GM18498 (cell line): Measurements from ENCODE around the gene SIAE.

ENCODE experiments used
- ATAC-seq: cut with Tn5 transposase; IDR thresholded peaks from one replicate; pipeline ENCODE4 v1.9.1; 2021; ENCODE audit warnings: mild to moderate bottlenecking, moderate library complexity; ENCODE audit not compliant: unreplicated experiment

The SIAE gene

GRCh38 chr11:124673333-124674167, at the start of gene SIAE, which contains the start of gene SPA17:
Gene SIAE (minus strand): TSS chr11:124673739. CDS start chr11:124673708, 31 bp downstream.
Gene SPA17 (plus strand): TSS chr11:124673904. CDS start chr11:124675265, 1,361 bp downstream.
- ATAC-seq, result peak; percentile 92

- ATAC-seq, result no peak
Measured at GRCh38 chr11:124722176-124722575, 48.6 kb upstream of the SIAE start.

- ATAC-seq, result no peak
Measured at GRCh38 chr11:124719534-124719933, 46.0 kb upstream of the SIAE start.

- no peak for ATAC-seq
Measured at GRCh38 chr11:124718801-124719200, 45.3 kb upstream of the SIAE start.

GRCh38 chr11:124717786-124718651, 44.5 kb upstream of the SIAE start:
- ATAC-seq, result peak; percentile 53

GRCh38 chr11:124717421-124717785, 43.9 kb upstream of the SIAE start:
- peak; percentile 62 for ATAC-seq

- ATAC-seq, result no peak
Measured at GRCh38 chr11:124716591-124716990, 43.1 kb upstream of the SIAE start.

GRCh38 chr11:124712392-124712791, 38.9 kb upstream of the SIAE start:
- no peak for ATAC-seq

GRCh38 chr11:124707829-124708228, 34.3 kb upstream of the SIAE start:
- ATAC-seq, result no peak

GRCh38 chr11:124700028-124700427, 26.5 kb upstream of the SIAE start:
- ATAC-seq, result no peak

- ATAC-seq, result no peak
Measured at GRCh38 chr11:124699547-124699946, 26.0 kb upstream of the SIAE start.

- no peak for ATAC-seq
Measured at GRCh38 chr11:124693142-124693541, 19.6 kb upstream of the SIAE start.

GRCh38 chr11:124682443-124682842, 8.9 kb upstream of the SIAE start:
- no peak for ATAC-seq

- ATAC-seq, result no peak
Measured at GRCh38 chr11:124681421-124681820, 7.9 kb upstream of the SIAE start.

GRCh38 chr11:124678416-124678815, 4.9 kb upstream of the SIAE start:
- ATAC-seq, result no peak

GRCh38 chr11:124676386-124676785, 2.8 kb upstream of the SIAE start:
- no peak for ATAC-seq

- ATAC-seq, result no peak
Measured at GRCh38 chr11:124674571-124674970, 1.0 kb upstream of the SIAE start.

GRCh38 chr11:124674168-124674517, 604 bp upstream of the SIAE start:
- ATAC-seq, result no peak

- no peak for ATAC-seq
Measured at GRCh38 chr11:124672536-124673215, 863 bp downstream of the SIAE start.

- ATAC-seq, result peak; percentile 26
Measured at GRCh38 chr11:124670732-124671131, 2.8 kb downstream of the SIAE start.

GRCh38 chr11:124669193-124669592, 4.3 kb downstream of the SIAE start:
- ATAC-seq, result peak; percentile 32
